ENCODE results near the gene SNRNP200.

- TF ChIP-seq POLR2A (IDR thresholded peaks at IDR 0.05) (no peak), CTCF (IDR thresholded peaks at IDR 0.05) (no peak), POLR2AphosphoS5 (IDR thresholded peaks at IDR 0.05) (no peak)
Measured at GRCh38 chr2:96238266-96238665, 67.1 kb downstream of the SNRNP200 start.
